Measurements from ENCODE around the gene GFOD1.

Gene GFOD1, protein sequence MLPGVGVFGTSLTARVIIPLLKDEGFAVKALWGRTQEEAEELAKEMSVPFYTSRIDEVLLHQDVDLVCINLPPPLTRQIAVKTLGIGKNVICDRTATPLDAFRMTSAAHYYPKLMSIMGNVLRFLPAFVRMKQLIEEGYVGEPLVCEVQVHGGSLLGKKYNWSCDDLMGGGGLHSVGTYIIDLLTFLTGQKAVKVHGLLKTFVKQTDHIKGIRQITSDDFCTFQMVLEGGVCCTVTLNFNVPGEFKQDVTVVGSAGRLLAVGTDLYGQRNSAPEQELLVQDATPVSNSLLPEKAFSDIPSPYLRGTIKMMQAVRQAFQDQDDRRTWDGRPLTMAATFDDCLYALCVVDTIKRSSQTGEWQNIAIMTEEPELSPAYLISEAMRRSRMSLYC

DNA sequence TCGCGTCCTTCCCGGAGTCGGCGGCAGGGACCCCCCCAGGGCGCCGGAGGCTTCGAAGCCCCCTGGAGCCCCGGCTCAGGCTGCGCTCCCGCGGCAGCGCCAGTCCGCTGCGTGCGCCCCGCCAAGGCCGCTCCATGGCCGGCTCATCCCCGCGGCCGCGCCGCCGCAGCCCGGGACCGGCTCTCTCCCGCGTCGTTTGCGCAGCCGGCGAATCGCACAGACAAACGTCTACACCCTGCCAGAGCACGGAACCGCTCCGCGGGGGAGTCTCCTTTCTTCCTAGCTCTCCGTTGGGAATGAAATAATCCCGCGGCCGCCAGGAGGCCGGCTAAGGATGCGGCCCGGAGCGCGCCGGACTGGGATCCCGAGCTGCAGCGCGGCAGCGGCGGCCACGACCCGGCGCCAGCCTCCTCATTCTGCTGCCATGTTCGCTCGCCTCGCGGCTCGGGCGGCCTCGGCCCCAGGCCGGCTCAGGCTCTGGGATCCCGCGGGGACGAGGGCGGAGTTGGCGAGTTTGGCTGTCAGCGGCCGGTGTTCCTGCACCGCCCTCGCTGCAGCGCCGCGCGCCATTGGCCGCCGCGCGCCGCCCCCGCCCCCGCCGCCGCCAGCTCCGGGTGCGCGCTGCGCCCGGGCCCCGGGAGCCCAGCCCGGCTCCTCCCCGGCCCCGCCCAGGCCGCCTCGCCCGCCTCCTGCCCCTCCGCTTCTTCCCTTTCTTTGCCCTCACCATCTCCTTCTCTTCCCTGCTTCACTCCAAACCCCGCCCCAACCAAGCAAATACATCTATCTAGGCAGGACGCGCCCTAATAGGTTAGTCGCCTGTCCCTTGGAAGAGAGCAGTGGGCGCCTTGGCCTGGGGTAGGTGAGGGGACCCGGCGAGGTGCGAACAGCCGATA lies at the start of gene GFOD1:
TSS of gene GFOD1 (minus strand) at position 479 of the 893 bp plus-strand sequence. CDS start 710 bp downstream, outside the sequence.
- TF ChIP-seq, protein P1, sequence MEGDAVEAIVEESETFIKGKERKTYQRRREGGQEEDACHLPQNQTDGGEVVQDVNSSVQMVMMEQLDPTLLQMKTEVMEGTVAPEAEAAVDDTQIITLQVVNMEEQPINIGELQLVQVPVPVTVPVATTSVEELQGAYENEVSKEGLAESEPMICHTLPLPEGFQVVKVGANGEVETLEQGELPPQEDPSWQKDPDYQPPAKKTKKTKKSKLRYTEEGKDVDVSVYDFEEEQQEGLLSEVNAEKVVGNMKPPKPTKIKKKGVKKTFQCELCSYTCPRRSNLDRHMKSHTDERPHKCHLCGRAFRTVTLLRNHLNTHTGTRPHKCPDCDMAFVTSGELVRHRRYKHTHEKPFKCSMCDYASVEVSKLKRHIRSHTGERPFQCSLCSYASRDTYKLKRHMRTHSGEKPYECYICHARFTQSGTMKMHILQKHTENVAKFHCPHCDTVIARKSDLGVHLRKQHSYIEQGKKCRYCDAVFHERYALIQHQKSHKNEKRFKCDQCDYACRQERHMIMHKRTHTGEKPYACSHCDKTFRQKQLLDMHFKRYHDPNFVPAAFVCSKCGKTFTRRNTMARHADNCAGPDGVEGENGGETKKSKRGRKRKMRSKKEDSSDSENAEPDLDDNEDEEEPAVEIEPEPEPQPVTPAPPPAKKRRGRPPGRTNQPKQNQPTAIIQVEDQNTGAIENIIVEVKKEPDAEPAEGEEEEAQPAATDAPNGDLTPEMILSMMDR (IDR thresholded peaks at IDR 0.05; ENCODE audit: low read depth, low read length) = peak; percentile 16; the same call in 1 of the 2 replicates
- DNase-seq (ENCODE audit: extremely low read depth, low read depth) = no peak

DNA sequence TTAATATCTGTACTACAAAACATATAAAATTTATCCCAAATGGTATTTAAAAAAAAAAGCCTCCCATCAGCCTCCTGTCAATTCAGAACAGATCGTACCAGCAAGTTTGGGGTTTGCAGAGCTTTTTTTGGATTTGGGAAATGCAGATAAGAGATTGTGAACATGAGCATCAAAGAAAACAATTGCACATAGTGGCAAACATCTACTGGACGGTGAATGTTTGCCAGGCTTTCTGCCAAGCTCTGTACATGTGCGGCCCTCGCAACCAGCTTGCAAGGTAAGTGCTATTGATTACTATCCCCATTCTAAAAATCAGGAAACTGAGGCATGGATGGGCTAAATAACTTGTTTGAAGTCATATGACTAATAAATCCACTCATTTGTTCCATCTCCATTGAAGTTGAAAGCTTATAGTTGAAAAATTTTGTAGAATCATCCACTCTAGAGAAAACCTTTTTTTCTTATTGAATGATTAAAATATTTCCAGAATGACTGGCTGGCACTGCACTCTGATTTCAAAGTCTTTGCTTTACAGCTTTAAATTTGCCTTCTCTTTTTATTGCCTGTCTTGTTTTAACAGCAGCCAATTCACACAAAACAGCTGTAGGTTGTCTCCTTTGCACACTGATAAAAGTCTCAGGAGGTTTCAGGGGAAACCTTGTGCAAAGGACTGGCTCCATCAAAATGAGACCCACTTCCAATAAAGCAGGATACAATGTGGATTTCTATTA lies 49.6 kb upstream of the GFOD1 start:
- TF ChIP-seq, protein P1 (IDR thresholded peaks at IDR 0.05; ENCODE audit: low read depth, low read length) = no peak
- no peak for DNase-seq (ENCODE audit: extremely low read depth, low read depth)

DNA sequence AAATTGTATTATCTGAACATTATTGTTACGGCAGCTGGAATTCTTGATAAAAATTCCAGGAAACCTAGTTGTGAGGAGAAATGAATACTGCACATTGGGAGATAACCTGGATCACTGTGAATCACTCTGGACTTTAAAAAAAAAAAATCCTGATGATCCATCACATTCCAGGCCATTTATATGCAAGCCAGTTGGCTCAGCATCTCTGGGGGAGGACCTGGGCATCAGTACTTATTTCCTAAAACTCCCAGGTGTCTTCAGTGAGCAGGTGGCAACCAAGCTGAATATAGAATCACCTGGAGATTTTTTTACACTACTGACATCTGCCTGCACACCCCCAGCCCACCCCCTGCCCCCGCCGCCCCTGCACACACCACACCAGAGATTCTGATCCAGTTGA lies 47.9 kb upstream of the GFOD1 start:
- no peak for DNase-seq (ENCODE audit: extremely low read depth, low read depth)
- TF ChIP-seq, protein P1 (IDR thresholded peaks at IDR 0.05; ENCODE audit: low read depth, low read length) = no peak

DNA sequence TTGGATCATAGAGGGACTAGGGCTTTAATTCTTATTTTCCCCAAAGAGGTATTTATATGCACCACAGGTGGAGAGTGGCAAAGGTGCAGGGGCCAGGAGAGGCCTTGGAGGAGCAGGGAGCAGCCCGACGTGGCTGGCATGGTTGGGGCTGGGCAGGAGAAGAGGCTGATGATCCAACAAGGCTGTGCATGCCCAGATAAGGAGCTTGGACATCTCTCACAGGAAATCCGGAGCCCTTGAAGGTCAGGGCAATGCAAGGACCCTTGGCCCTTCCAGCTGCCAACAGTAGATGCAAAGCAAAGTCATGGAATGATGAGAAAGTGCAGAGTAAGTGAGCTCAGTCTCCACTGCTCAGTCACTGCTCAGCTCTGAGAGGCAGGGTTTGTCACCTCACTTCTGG lies 47.1 kb upstream of the GFOD1 start:
- no peak for DNase-seq (ENCODE audit: extremely low read depth, low read depth)
- TF ChIP-seq, protein P1 (IDR thresholded peaks at IDR 0.05; ENCODE audit: low read depth, low read length) = no peak

DNA sequence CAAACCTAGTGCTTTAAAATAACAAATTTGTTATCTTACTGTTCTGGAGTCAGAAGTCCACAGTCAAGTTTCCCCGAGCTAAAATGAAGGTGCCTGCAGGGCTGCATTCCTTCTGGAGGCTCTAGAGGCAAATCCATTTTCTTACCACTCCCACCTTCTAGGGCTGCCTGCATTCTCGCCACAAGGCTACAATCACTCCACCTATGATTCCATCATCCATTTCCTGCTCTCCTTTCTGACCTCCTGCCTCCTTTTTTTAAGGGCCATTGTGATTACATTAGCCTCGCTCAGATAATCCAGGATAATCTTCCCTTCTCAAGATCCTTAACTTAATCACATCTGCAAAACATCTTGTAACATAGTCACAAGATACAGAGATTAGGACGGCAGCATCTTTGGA lies 44.6 kb upstream of the GFOD1 start:
- DNase-seq (ENCODE audit: extremely low read depth, low read depth) = no peak
- TF ChIP-seq, protein P1 (IDR thresholded peaks at IDR 0.05; ENCODE audit: low read depth, low read length) = no peak

DNA sequence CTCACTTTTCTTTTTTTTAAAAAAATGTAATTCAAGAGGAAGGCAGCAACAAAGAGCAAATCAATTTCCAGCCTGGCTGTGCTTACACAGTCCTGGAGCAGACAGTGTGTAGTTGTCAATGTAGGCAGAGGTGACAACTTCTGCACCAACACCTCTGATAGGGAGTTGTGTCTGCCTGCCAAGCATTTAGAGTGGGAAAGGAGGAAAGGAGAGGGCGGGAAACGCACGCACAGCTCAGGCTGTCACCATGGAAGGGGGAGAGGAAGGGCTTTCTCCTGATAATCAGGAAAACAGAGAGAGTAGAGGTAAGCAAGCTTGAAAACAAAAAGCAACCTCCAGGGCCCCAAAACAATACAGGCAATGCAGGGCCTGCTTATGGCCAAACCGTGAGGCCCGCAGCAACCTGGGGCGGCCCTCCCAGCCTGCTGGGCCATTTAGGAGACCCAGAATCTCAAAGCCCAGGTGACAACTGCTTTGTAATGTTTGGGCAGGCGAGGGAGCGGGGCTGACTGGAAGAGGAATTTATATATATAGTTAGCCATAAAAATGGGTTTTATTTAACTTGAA lies 41.5 kb upstream of the GFOD1 start:
- DNase-seq (ENCODE audit: extremely low read depth, low read depth) = no peak
- TF ChIP-seq, protein P1 (IDR thresholded peaks at IDR 0.05; ENCODE audit: low read depth, low read length) = no peak
